Measurements from ENCODE around the gene CACNA1C. TPM values are rescaled to one million over a fixed set of nuclear protein-coding genes. Genes with fewer than 3 reads are reported as not detected.

CACNA1C gene
- total RNA-seq, 2 donors from 2014 or later: 0.86 to 6.3 TPM

DNA sequence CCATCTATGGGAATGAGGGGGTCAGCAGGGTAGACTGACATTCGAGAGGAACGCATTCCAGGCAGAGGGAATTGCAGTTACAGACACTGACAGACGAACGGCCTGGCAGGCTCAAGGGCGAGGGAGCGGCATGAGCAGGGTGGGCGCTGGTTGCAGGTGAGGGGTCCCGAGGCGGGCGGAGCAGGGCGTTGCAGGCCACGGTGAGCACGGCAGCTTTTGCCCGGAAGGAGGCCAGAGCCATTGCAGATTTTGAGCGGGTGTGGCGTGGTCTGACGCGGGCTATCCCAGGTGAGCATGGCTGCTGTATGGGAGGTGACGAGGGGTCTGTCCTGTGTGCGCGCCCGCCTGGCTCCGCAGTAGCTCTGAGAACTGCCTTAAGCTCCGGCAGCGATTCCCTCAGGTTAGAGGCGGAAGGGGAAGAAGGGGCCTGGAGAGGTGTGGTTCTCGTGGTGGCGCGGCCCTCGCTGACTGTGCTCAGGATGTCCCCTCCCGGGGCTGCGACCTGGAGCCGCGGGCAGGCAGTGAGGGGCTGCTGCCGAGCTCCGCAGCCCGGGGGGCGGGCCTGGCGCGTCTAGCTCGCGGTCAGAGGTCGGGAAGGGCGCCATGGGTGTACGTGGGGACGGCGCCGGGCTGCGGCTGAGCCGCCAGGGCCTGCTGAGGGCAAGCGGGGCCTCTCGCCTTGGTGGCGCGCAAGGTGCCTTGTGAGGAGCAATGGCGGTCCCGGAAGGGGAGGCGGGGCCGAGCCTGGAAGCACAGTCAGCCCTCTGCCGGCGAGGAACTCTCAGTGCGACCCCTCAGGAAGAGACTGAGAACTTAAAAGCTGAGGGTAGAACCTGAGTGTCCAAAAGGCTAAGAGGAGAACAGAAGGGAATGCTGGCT, 177.1 kb downstream of the CACNA1C start:
- Mint-ChIP-seq H3K4me1 (peaks cover 11% of the 10 kb centered on the region), H3K36me3 (ENCODE audit: low read depth) (peaks cover 4% of the 10 kb centered on the region), H3K9me3 (peaks cover 13% of the 10 kb centered on the region), H3K27me3 (ENCODE audit: insufficient read depth) (peaks cover 22% of the 10 kb centered on the region), H3K4me3 (peak overlapping the region; percentile 31), H3K27ac (no peak overlapping the region)
- H3K9me3 ChIP-seq (ENCODE audit: control insufficient read depth, low read length): no peaks in the 10 kb centered on the region
- TF ChIP-seq, protein P1, sequence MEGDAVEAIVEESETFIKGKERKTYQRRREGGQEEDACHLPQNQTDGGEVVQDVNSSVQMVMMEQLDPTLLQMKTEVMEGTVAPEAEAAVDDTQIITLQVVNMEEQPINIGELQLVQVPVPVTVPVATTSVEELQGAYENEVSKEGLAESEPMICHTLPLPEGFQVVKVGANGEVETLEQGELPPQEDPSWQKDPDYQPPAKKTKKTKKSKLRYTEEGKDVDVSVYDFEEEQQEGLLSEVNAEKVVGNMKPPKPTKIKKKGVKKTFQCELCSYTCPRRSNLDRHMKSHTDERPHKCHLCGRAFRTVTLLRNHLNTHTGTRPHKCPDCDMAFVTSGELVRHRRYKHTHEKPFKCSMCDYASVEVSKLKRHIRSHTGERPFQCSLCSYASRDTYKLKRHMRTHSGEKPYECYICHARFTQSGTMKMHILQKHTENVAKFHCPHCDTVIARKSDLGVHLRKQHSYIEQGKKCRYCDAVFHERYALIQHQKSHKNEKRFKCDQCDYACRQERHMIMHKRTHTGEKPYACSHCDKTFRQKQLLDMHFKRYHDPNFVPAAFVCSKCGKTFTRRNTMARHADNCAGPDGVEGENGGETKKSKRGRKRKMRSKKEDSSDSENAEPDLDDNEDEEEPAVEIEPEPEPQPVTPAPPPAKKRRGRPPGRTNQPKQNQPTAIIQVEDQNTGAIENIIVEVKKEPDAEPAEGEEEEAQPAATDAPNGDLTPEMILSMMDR (conservative IDR thresholded peaks at IDR 0.05): peak; percentile 84
- WGBS, 2 experiments (ENCODE audit: insufficient coverage in 1 of 2, insufficient read length in 1 of 2): 95 to 96% methylated on average over 39 to 61 of the region's 61 CpGs
- H3K4me3 ChIP-seq (ENCODE audit: low read length): no peak overlapping the region
- no peak overlapping the region for H3K27ac ChIP-seq (ENCODE audit: low read depth, low read length)
- H3K27me3 ChIP-seq (ENCODE audit: control insufficient read depth, insufficient read depth, low read length, poor library complexity, severe bottlenecking): no peaks in the 10 kb centered on the region
- no peaks in the 10 kb centered on the region for H3K36me3 ChIP-seq (ENCODE audit: control insufficient read depth, insufficient read depth, low read length)
- no peaks in the 10 kb centered on the region for H3K4me1 ChIP-seq (ENCODE audit: control insufficient read depth, insufficient read depth, low read length)
- peak; percentile 87 for DNase-seq
- no peak overlapping the region for H3K9ac ChIP-seq (ENCODE audit: extremely low read depth, low read length, poor library complexity, severe bottlenecking)

DNA sequence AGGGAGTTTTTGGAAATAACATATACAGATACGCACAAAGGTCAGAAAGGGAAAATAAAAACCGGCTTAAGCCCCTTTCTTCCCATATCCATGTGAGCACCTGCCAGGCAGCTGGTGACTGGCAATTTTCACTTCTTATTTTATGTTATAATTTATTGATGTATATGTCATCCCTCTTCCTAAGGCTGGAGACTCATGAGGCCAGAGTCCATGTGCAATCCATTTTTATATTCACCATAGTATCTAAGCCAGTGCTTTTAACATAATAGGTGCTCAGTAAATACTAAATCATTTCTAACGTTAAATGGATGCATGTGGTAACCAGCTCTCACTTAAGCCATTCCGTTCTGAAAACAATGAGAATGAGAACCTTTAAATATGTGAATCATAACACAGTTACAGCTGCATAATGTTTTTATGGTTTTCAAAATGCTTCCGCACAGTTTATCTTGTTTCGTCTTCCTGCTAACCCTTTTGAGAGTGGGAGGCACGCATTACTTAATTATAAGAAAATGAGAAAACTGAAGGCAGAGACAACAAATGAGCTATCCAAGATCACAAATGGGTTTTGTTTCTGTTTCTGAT, 178.3 kb downstream of the CACNA1C start:
- Mint-ChIP-seq H3K27me3 (ENCODE audit: insufficient read depth) (peaks cover 22% of the 10 kb centered on the region), H3K9me3 (peaks cover 13% of the 10 kb centered on the region), H3K4me3 (no peak overlapping the region), H3K4me1 (peaks cover 11% of the 10 kb centered on the region), H3K36me3 (ENCODE audit: low read depth) (peaks cover 4% of the 10 kb centered on the region), H3K27ac (no peak overlapping the region)
- no peak for DNase-seq
- WGBS, 2 experiments (ENCODE audit: insufficient coverage in 1 of 2, insufficient read length in 1 of 2): 92 to 96% methylated on average over 5 to 6 of the region's 7 CpGs
- TF ChIP-seq, protein P1 (conservative IDR thresholded peaks at IDR 0.05): no peak
- Histone ChIP-seq H3K9ac (ENCODE audit: extremely low read depth, low read length, poor library complexity, severe bottlenecking) (no peak overlapping the region), H3K4me3 (ENCODE audit: low read length) (no peak overlapping the region), H3K4me1 (ENCODE audit: control insufficient read depth, insufficient read depth, low read length) (no peaks in the 10 kb centered on the region), H3K27ac (ENCODE audit: low read depth, low read length) (no peak overlapping the region), H3K36me3 (ENCODE audit: control insufficient read depth, insufficient read depth, low read length) (no peaks in the 10 kb centered on the region), H3K27me3 (ENCODE audit: control insufficient read depth, insufficient read depth, low read length, poor library complexity, severe bottlenecking) (no peaks in the 10 kb centered on the region), H3K9me3 (ENCODE audit: control insufficient read depth, low read length) (no peaks in the 10 kb centered on the region)

DNA sequence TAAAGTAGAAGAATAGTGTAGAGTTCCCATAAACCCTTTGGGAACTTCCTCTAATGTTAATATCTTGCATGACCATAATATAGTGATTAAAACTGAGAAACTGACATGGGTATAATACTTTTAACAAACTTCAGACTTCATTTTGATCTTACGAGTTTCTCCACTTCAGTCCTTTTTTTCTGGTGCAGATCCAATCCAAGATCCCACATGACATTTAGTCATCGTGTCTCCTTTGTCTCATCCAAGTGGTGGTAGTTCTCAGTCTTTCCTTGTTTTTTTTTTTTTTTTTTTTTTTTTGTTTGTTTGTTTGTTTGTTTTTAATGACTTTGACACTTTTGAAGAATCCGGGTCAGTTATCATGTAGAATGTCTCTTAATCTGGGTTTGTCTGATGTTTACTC, 179.2 kb downstream of the CACNA1C start:
- H3K9me3 ChIP-seq (ENCODE audit: control insufficient read depth, low read length): no peaks in the 10 kb centered on the region
- DNase-seq: no peak
- H3K4me3 ChIP-seq (ENCODE audit: low read length): no peak overlapping the region
- no peaks in the 10 kb centered on the region for H3K36me3 ChIP-seq (ENCODE audit: control insufficient read depth, insufficient read depth, low read length)
- WGBS, 2 experiments (ENCODE audit: insufficient coverage in 1 of 2, insufficient read length in 1 of 2): 88 to 100% methylated on average over 2 to 3 of the region's 3 CpGs
- H3K4me1 Mint-ChIP-seq: peaks cover 9% of the 10 kb centered on the region
- H3K36me3 Mint-ChIP-seq (ENCODE audit: low read depth): peaks cover 4% of the 10 kb centered on the region
- TF ChIP-seq, protein P1 (conservative IDR thresholded peaks at IDR 0.05): no peak
- peaks cover 23% of the 10 kb centered on the region for H3K27me3 Mint-ChIP-seq (ENCODE audit: insufficient read depth)
- H3K27me3 ChIP-seq (ENCODE audit: control insufficient read depth, insufficient read depth, low read length, poor library complexity, severe bottlenecking): no peaks in the 10 kb centered on the region
- no peak overlapping the region for H3K9ac ChIP-seq (ENCODE audit: extremely low read depth, low read length, poor library complexity, severe bottlenecking)
- no peak overlapping the region for H3K27ac Mint-ChIP-seq
- peaks cover 13% of the 10 kb centered on the region for H3K9me3 Mint-ChIP-seq
- H3K4me3 Mint-ChIP-seq: no peak overlapping the region
- no peaks in the 10 kb centered on the region for H3K4me1 ChIP-seq (ENCODE audit: control insufficient read depth, insufficient read depth, low read length)
- H3K27ac ChIP-seq (ENCODE audit: low read depth, low read length): no peak overlapping the region

Measured in endodermal cell (in vitro differentiated cells).